Measurements from ENCODE around the gene MYLK4. TPM values are rescaled to one million over a fixed set of nuclear protein-coding genes. Genes with fewer than 3 reads are reported as not detected.

MYLK4 gene
- total and polyA plus RNA-seq, 4 donors, result 0.27 to 1.6 (median 1.0) TPM

GRCh38 chr6:2632976-2633584 is 117.6 kb downstream of the MYLK4 start:
- peak overlapping the region in 1 of 2 donors; percentile 65 for H3K27ac ChIP-seq (ENCODE audit: low read depth in 1 of 2, low read length in 1 of 2)
- no peak for ATAC-seq (ENCODE audit: insufficient read depth, low FRiP score)
- DNase-seq, result peak in 1 of 3 donors; percentile 39
- H3K36me3 ChIP-seq (ENCODE audit: control insufficient read depth in 4 of 4, insufficient read depth in 4 of 4, low read length in 4 of 4), result no peaks in the 10 kb centered on the region
- H3K4me1 ChIP-seq (ENCODE audit: control insufficient read depth in 5 of 5, insufficient read depth in 5 of 5, low read length in 5 of 5), result peaks cover 0 to 29% (median 3%) of the 10 kb centered on the region in 5 donors
- H3K9me3 ChIP-seq (ENCODE audit: control insufficient read depth in 4 of 4, insufficient read depth in 3 of 4, low read length in 3 of 4), result no peaks in the 10 kb centered on the region
- WGBS, 2 donors, result 95 to 96% methylated on average over 11 of the region's 11 CpGs
- H3K4me3 ChIP-seq, result no peak overlapping the region
- no peak for TF ChIP-seq CTCF (IDR thresholded peaks at IDR 0.05; ENCODE audit: control extremely low read depth, extremely low read depth)
- H3K27me3 ChIP-seq (ENCODE audit: control insufficient read depth in 3 of 3, insufficient read depth in 3 of 3, low read length in 2 of 3), result no peaks in the 10 kb centered on the region
- no peak overlapping the region for H3K9ac ChIP-seq (ENCODE audit: insufficient read depth in 1 of 2, low read length in 2 of 2)

DNA sequence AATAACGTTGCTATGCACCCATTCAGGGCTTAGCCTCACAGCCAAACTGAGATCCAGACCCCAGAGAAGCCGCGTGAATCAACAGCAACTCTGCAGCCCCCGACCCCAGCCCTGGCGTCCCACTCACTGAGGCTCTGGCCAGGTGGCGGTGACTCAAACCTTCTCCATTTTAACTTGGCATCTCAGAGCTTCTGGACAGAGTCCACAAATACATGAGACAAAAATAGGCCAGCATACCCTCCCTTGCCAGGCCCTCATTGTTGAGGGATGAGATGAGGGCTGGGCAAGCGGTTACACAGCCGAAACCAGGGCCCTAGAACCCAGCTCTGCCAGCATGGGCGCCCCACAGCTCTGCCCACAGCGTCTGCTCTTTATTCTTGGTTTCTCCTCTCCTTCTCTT is 118.4 kb downstream of the MYLK4 start:
- H3K4me1 ChIP-seq (ENCODE audit: control insufficient read depth in 5 of 5, insufficient read depth in 5 of 5, low read length in 5 of 5), result peaks cover 0 to 32% (median 3%) of the 10 kb centered on the region in 5 donors
- TF ChIP-seq CTCF (IDR thresholded peaks at IDR 0.05; ENCODE audit: control extremely low read depth, extremely low read depth), result no peak
- ATAC-seq (ENCODE audit: insufficient read depth, low FRiP score), result no peak
- 92 to 95% methylated on average over 10 of the region's 10 CpGs for WGBS, 2 donors
- no peaks in the 10 kb centered on the region for H3K27me3 ChIP-seq (ENCODE audit: control insufficient read depth in 3 of 3, insufficient read depth in 3 of 3, low read length in 2 of 3)
- no peaks in the 10 kb centered on the region for H3K9me3 ChIP-seq (ENCODE audit: control insufficient read depth in 4 of 4, insufficient read depth in 3 of 4, low read length in 3 of 4)
- H3K36me3 ChIP-seq (ENCODE audit: control insufficient read depth in 4 of 4, insufficient read depth in 4 of 4, low read length in 4 of 4), result no peaks in the 10 kb centered on the region
- no peak overlapping the region for H3K9ac ChIP-seq (ENCODE audit: insufficient read depth in 1 of 2, low read length in 2 of 2)
- peak overlapping the region in 1 of 2 donors; percentile 43 for H3K27ac ChIP-seq (ENCODE audit: low read depth in 1 of 2, low read length in 1 of 2)
- H3K4me3 ChIP-seq, result no peak overlapping the region
- no peak for DNase-seq

DNA sequence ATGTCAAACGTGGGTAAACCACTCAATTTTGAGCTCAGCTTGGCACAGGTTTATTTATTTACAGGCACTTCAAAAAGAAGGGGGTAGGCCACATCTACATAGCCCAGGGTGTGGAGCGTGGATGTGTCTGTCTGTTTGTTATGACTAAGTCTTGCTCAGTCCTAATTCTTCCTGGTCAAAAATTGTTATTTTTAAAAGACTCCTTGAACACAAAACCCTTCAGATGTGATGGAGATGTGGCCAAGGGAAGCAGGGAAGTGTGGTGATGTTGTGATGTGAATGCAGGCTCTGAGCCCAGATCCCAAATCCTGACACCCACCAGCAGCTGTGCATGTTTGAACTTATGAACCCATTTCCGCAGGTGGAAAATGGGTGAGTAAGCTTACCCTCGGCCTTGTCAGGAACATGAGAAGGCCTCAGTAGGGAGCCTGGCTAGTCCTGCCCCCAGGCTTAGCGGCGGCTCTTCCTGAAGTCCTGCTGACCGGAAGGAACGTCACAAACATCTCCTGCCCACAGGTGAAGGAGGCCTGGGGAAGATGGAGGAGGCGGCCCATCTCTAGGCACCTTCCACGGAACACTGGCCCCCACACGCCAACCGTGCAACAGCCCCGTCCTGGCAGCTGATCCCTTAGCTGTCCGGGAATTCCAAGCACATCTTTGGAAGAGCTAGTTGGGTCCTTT is 119.7 kb downstream of the MYLK4 start:
- Histone ChIP-seq H3K27me3 (ENCODE audit: control insufficient read depth in 3 of 3, insufficient read depth in 3 of 3, low read length in 2 of 3) (no peaks in the 10 kb centered on the region), H3K9ac (ENCODE audit: insufficient read depth in 1 of 2, low read length in 2 of 2) (no peak overlapping the region), H3K27ac (ENCODE audit: low read depth in 1 of 2, low read length in 1 of 2) (no peak overlapping the region), H3K4me3 (no peak overlapping the region), H3K36me3 (ENCODE audit: control insufficient read depth in 4 of 4, insufficient read depth in 4 of 4, low read length in 4 of 4) (no peaks in the 10 kb centered on the region), H3K9me3 (ENCODE audit: control insufficient read depth in 4 of 4, insufficient read depth in 3 of 4, low read length in 3 of 4) (no peaks in the 10 kb centered on the region), H3K4me1 (ENCODE audit: control insufficient read depth in 5 of 5, insufficient read depth in 5 of 5, low read length in 5 of 5) (peaks cover 0 to 42% (median 4%) of the 10 kb centered on the region in 5 donors)
- no peak for TF ChIP-seq CTCF (IDR thresholded peaks at IDR 0.05; ENCODE audit: control extremely low read depth, extremely low read depth)
- ATAC-seq (ENCODE audit: insufficient read depth, low FRiP score), result no peak
- 82% methylated on average over 14 of the region's 14 CpGs for WGBS, 2 donors
- DNase-seq, result no peak

Measured in lung (tissue), 12 donors.